ENCODE measurements around the gene KLF6.
"Not testable (repeated sequence)": the region's sequence is repeated elsewhere in the genome, so short reads cannot be mapped to it uniquely, and the experiment has no call there.

The KLF6 gene

DNA sequence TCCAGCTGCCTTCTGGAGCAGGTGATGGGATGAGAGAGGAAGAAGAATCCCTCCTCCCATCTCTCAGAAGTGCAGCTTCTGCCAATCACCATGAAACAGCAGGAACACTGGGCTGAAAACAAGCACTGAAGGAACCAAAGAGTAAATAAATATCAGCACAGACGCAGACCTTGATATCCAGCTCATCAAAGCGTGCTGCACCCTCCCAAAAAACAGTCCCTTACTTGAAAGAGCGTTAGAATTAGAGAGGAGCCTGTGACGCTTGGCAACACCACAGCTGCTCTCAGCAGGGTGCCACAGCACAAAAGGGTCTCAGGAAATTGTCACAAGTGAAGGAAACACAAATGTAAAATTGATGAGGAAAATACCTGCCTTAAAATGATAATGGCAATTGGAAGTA, 39.5 kb downstream of the KLF6 start:
- Histone ChIP-seq H3K4me3 (ENCODE audit: low read depth, low read length) (no peak overlapping the region), H3K27me3 (ENCODE audit: insufficient read depth, low read length) (no peaks in the 10 kb centered on the region), H3K4me1 (ENCODE audit: control insufficient read depth, insufficient read depth, low read length, unreplicated experiment) (peaks cover 22% of the 10 kb centered on the region), H2AFZ (ENCODE audit: low read length, unreplicated experiment) (no peak overlapping the region), H3K27ac (ENCODE audit: low read depth, low read length) (no peak overlapping the region), H3K79me2 (ENCODE audit: control insufficient read depth, insufficient read depth, low read length, unreplicated experiment) (no peaks in the 10 kb centered on the region), H3K36me3 (ENCODE audit: insufficient read depth, low read length) (no peaks in the 10 kb centered on the region)

DNA sequence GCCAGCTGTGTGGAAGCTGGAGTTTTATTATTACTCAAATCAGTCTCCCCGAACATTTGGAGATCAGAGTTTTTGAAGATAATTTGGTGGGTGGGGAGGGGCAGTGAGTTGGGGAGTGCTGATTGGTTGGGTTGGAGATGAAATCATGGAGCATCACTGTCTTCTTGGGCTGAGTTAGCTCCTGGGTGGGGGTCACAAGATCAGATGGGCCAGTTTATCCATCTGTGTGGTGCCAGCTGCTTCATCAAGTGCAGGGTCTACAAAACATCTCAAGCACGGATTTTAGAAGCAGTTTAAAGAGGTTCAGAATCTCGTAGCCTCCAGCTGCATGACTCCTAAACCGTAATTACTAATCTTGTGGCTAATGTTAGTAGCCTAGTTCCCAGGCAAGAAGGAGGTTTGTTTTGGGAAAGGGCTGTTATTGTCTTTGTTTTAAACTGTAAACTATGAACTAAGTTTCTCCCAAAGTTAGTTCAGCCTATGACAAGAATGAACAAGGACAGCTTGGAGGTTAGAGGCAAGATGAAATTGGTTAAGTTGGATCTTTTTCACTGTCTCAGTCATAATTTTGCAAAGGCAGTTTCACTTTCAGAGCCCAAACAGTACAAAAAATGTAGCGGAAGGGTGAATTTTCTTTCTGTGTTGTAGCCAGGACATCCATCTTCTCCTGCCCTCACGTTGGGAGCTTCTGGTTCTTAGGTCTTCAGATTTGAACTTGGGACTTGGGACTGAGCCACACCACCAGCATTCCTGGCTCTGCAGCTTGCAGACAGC, 43.1 kb downstream of the KLF6 start:
- H3K27me3 ChIP-seq (ENCODE audit: insufficient read depth, low read length) = no peaks in the 10 kb centered on the region
- H3K4me1 ChIP-seq (ENCODE audit: control insufficient read depth, insufficient read depth, low read length, unreplicated experiment) = peaks cover 28% of the 10 kb centered on the region
- H2AFZ ChIP-seq (ENCODE audit: low read length, unreplicated experiment) = peak overlapping the region; percentile 80
- no peaks in the 10 kb centered on the region for H3K79me2 ChIP-seq (ENCODE audit: control insufficient read depth, insufficient read depth, low read length, unreplicated experiment)
- peak overlapping the region; percentile 59 for H3K27ac ChIP-seq (ENCODE audit: low read depth, low read length)
- H3K36me3 ChIP-seq (ENCODE audit: insufficient read depth, low read length) = no peaks in the 10 kb centered on the region
- H3K4me3 ChIP-seq (ENCODE audit: low read depth, low read length) = peak overlapping the region; percentile 57

GRCh38 chr10:3740157-3740871, 44.7 kb downstream of the KLF6 start:
- Histone ChIP-seq H3K36me3 (ENCODE audit: insufficient read depth, low read length) (no peaks in the 10 kb centered on the region), H3K4me1 (ENCODE audit: control insufficient read depth, insufficient read depth, low read length, unreplicated experiment) (peaks cover 28% of the 10 kb centered on the region), H3K27me3 (ENCODE audit: insufficient read depth, low read length) (no peaks in the 10 kb centered on the region), H3K4me3 (ENCODE audit: low read depth, low read length) (peak overlapping the region; percentile 46; the same call in 1 of the 2 replicates), H3K79me2 (ENCODE audit: control insufficient read depth, insufficient read depth, low read length, unreplicated experiment) (no peaks in the 10 kb centered on the region), H2AFZ (ENCODE audit: low read length, unreplicated experiment) (peak overlapping the region; percentile 16), H3K27ac (ENCODE audit: low read depth, low read length) (peak overlapping the region; percentile 81)

DNA sequence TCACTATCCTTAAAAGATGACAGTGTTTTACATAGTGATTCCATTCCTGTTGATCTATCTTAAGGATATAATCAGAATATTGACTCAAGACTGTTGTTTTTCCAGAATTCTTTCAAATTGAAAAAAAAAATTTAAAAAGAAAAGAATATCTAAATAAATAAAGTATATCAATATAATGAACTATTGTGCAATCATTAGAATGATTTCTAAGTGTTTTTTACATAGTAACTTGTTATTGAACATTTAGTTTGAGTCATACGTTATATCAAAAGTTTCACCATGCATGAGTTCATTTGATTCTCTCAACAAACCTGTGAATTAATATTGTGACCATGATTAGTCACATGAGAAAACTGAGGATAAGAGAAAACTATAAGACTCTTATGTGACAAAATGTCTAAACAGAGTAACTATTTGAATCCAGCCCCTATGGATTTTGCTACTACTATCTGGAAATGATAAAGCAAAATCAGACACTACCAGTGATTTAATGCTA, 46.1 kb downstream of the KLF6 start:
- Histone ChIP-seq H3K27ac (ENCODE audit: low read depth, low read length) (peak overlapping the region; percentile 53), H3K4me1 (ENCODE audit: control insufficient read depth, insufficient read depth, low read length, unreplicated experiment) (peaks cover 28% of the 10 kb centered on the region), H3K4me3 (ENCODE audit: low read depth, low read length) (no peak overlapping the region), H2AFZ (ENCODE audit: low read length, unreplicated experiment) (peak overlapping the region; percentile 52), H3K36me3 (ENCODE audit: insufficient read depth, low read length) (no peaks in the 10 kb centered on the region), H3K79me2 (ENCODE audit: control insufficient read depth, insufficient read depth, low read length, unreplicated experiment) (no peaks in the 10 kb centered on the region), H3K27me3 (ENCODE audit: insufficient read depth, low read length) (no peaks in the 10 kb centered on the region)

GRCh38 chr10:3737864-3738263, 47.1 kb downstream of the KLF6 start:
- Histone ChIP-seq H3K79me2 (ENCODE audit: control insufficient read depth, insufficient read depth, low read length, unreplicated experiment) (no peaks in the 10 kb centered on the region), H3K36me3 (ENCODE audit: insufficient read depth, low read length) (no peaks in the 10 kb centered on the region), H3K27ac (ENCODE audit: low read depth, low read length) (no peak overlapping the region), H3K4me3 (ENCODE audit: low read depth, low read length) (no peak overlapping the region), H3K27me3 (ENCODE audit: insufficient read depth, low read length) (no peaks in the 10 kb centered on the region), H2AFZ (ENCODE audit: low read length, unreplicated experiment) (no peak overlapping the region), H3K4me1 (ENCODE audit: control insufficient read depth, insufficient read depth, low read length, unreplicated experiment) (peaks cover 28% of the 10 kb centered on the region)

GRCh38 chr10:3735175-3735574, 49.8 kb downstream of the KLF6 start:
- H3K27ac ChIP-seq (ENCODE audit: low read depth, low read length) = no peak overlapping the region
- no peak overlapping the region for H2AFZ ChIP-seq (ENCODE audit: low read length, unreplicated experiment)
- no peaks in the 10 kb centered on the region; the same call in 1 of the 2 replicates for H3K36me3 ChIP-seq (ENCODE audit: insufficient read depth, low read length)
- H3K4me1 ChIP-seq (ENCODE audit: control insufficient read depth, insufficient read depth, low read length, unreplicated experiment) = peaks cover 16% of the 10 kb centered on the region
- no peak overlapping the region for H3K4me3 ChIP-seq (ENCODE audit: low read depth, low read length)
- H3K79me2 ChIP-seq (ENCODE audit: control insufficient read depth, insufficient read depth, low read length, unreplicated experiment) = no peaks in the 10 kb centered on the region
- H3K27me3 ChIP-seq (ENCODE audit: insufficient read depth, low read length) = no peaks in the 10 kb centered on the region

DNA sequence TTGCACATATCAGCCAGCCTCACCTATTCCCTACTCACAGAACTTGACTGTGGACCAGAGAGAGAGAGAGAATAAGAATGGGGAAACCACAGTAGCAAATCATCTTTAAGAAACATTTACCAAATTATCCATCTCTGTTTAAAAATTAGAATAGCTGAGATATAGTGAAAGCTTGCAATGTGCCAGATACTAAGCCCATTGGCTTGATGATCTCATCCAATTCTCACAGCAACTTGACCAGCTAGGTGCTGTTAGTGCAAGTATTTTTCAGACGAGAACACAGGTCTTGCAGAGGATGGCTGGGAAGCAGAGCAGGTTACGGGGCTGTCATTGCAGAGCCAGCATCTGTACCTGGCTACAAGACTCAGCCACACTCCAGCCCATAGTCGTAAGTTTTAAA, 50.9 kb downstream of the KLF6 start:
- Histone ChIP-seq H3K4me3 (ENCODE audit: low read depth, low read length) (no peak overlapping the region), H2AFZ (ENCODE audit: low read length, unreplicated experiment) (no peak overlapping the region), H3K4me1 (ENCODE audit: control insufficient read depth, insufficient read depth, low read length, unreplicated experiment) (peaks cover 5% of the 10 kb centered on the region), H3K27me3 (ENCODE audit: insufficient read depth, low read length) (no peaks in the 10 kb centered on the region), H3K27ac (ENCODE audit: low read depth, low read length) (no peak overlapping the region), H3K36me3 (ENCODE audit: insufficient read depth, low read length) (no peaks in the 10 kb centered on the region; the same call in 1 of the 2 replicates), H3K79me2 (ENCODE audit: control insufficient read depth, insufficient read depth, low read length, unreplicated experiment) (no peaks in the 10 kb centered on the region)

DNA sequence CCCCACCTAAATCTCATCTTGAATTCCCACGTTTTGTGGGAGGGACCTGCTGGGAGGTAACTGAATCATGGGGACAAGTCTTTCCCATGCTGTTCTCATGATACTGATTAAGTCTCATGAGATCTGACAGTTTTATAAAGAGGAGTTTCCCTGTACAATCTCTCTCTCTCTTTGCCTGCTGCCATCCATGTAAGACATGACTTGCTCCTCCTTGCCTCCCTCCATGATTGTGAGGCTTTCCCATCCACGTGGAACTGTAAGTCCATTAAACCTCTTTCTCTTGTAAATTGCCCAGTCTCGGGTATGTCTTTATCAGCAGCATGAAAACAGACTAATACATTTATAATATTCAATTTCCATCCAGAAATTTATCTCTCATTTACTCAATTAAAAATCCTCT, 52.8 kb downstream of the KLF6 start:
- not testable (repeated sequence) for H3K4me1 ChIP-seq (ENCODE audit: control insufficient read depth, insufficient read depth, low read length, unreplicated experiment); H3K27me3 ChIP-seq (ENCODE audit: insufficient read depth, low read length); H3K79me2 ChIP-seq (ENCODE audit: control insufficient read depth, insufficient read depth, low read length, unreplicated experiment); H3K36me3 ChIP-seq (ENCODE audit: insufficient read depth, low read length); H3K4me3 ChIP-seq (ENCODE audit: low read depth, low read length); H2AFZ ChIP-seq (ENCODE audit: low read length, unreplicated experiment); H3K27ac ChIP-seq (ENCODE audit: low read depth, low read length)

- Histone ChIP-seq H3K36me3 (ENCODE audit: insufficient read depth, low read length) (no peaks in the 10 kb centered on the region; the same call in 1 of the 2 replicates), H3K27ac (ENCODE audit: low read depth, low read length) (no peak overlapping the region)
These were observed 55.5 kb downstream of the KLF6 start for GRCh38 chr10:3729397-3729976.

DNA sequence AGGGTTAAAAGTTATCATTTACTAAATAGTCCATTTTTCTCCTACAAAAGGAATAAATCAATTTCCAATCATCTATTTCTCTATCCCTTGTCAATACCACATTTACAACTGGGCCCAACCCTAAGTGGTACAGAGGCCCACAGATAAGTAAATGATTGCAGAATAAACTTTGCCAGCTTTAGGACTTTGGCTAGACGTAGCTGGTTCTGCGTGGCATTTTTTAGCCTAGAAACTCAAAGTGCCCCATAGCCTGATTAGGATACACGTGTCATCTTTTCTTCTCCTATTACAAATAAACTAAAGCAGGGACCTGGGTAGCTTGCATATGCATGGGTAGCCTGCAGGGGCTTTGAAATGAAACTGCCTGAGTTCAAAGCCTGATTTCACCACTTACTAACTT, 56.4 kb downstream of the KLF6 start:
- no peaks in the 10 kb centered on the region; the same call in 1 of the 2 replicates for H3K36me3 ChIP-seq (ENCODE audit: insufficient read depth, low read length)
- H2AFZ ChIP-seq (ENCODE audit: low read length, unreplicated experiment) = no peak overlapping the region
- no peaks in the 10 kb centered on the region for H3K27me3 ChIP-seq (ENCODE audit: insufficient read depth, low read length)
- H3K79me2 ChIP-seq (ENCODE audit: control insufficient read depth, insufficient read depth, low read length, unreplicated experiment) = no peaks in the 10 kb centered on the region
- no peak overlapping the region for H3K4me3 ChIP-seq (ENCODE audit: low read depth, low read length)
- H3K27ac ChIP-seq (ENCODE audit: low read depth, low read length) = no peak overlapping the region
- H3K4me1 ChIP-seq (ENCODE audit: control insufficient read depth, insufficient read depth, low read length, unreplicated experiment) = no peaks in the 10 kb centered on the region

More at GRCh38 chr10:3729397-3729976, 55.5 kb downstream of the KLF6 start:
- no peak overlapping the region for H2AFZ ChIP-seq (ENCODE audit: low read length, unreplicated experiment)
- H3K27me3 ChIP-seq (ENCODE audit: insufficient read depth, low read length) = no peaks in the 10 kb centered on the region
- no peaks in the 10 kb centered on the region for H3K79me2 ChIP-seq (ENCODE audit: control insufficient read depth, insufficient read depth, low read length, unreplicated experiment)
- H3K4me3 ChIP-seq (ENCODE audit: low read depth, low read length) = no peak overlapping the region
- no peaks in the 10 kb centered on the region for H3K4me1 ChIP-seq (ENCODE audit: control insufficient read depth, insufficient read depth, low read length, unreplicated experiment)

All from ACC112 (cell line).